ENCODE data around the gene SH2B3. TPM values are rescaled to one million over a fixed set of nuclear protein-coding genes. Genes with fewer than 3 reads are reported as not detected.
A peak's percentile ranks its signal among the peaks of the same experiment; 100 is the strongest.

SH2B3 gene
- total and polyA plus RNA-seq, 8 donors: 19.2 to 42.0 (median 22.5) TPM

DNA sequence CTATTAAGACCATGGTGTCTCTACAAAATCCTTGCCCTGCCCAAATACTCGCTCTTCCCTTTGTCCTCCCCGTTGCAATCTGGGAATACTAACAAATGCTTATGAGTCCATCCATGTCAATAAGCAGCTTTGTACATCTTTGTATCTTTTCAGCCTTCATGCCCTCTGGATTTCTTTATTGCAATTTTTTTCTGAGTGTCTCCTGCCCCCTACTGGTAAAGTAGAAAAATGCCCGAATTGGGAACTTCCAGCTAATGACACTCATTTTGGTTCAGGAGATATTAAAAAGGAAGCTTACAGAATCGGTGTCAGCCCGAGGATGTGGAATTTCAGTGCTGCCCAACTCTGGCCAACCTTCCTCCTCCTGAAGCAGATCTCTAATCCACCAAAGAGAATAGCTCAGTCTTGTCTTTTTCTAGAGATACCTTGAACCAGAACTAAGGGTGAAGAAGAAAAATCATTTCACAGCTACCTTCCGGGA, 46.0 kb downstream of the SH2B3 start:
- TF ChIP-seq, protein P1, sequence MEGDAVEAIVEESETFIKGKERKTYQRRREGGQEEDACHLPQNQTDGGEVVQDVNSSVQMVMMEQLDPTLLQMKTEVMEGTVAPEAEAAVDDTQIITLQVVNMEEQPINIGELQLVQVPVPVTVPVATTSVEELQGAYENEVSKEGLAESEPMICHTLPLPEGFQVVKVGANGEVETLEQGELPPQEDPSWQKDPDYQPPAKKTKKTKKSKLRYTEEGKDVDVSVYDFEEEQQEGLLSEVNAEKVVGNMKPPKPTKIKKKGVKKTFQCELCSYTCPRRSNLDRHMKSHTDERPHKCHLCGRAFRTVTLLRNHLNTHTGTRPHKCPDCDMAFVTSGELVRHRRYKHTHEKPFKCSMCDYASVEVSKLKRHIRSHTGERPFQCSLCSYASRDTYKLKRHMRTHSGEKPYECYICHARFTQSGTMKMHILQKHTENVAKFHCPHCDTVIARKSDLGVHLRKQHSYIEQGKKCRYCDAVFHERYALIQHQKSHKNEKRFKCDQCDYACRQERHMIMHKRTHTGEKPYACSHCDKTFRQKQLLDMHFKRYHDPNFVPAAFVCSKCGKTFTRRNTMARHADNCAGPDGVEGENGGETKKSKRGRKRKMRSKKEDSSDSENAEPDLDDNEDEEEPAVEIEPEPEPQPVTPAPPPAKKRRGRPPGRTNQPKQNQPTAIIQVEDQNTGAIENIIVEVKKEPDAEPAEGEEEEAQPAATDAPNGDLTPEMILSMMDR (IDR thresholded peaks at IDR 0.05): peak; percentile 67 to 78
- ATAC-seq (peak; percentile 51), DNase-seq (peak in 2 of 4 donors; percentile 35 to 36)
- no peaks in the 10 kb centered on the region for H3K27me3 ChIP-seq
- intact Hi-C loops (cut with DNase I): loop anchor here in 1 of 2 donors (5.0 kb wide), 1 partner anchor 54 kb away; no protein-coding TSS in a partner anchor
- no peaks in the 10 kb centered on the region for H3K9me3 ChIP-seq
- peaks cover 0 to 94% of the 10 kb centered on the region in 2 donors for H3K36me3 ChIP-seq
- no peak overlapping the region for H3K4me3 ChIP-seq
- H3K27ac ChIP-seq: peak overlapping the region in 1 of 2 donors; percentile 16
- H3K4me1 ChIP-seq: peaks cover 0 to 48% of the 10 kb centered on the region in 2 donors

DNA sequence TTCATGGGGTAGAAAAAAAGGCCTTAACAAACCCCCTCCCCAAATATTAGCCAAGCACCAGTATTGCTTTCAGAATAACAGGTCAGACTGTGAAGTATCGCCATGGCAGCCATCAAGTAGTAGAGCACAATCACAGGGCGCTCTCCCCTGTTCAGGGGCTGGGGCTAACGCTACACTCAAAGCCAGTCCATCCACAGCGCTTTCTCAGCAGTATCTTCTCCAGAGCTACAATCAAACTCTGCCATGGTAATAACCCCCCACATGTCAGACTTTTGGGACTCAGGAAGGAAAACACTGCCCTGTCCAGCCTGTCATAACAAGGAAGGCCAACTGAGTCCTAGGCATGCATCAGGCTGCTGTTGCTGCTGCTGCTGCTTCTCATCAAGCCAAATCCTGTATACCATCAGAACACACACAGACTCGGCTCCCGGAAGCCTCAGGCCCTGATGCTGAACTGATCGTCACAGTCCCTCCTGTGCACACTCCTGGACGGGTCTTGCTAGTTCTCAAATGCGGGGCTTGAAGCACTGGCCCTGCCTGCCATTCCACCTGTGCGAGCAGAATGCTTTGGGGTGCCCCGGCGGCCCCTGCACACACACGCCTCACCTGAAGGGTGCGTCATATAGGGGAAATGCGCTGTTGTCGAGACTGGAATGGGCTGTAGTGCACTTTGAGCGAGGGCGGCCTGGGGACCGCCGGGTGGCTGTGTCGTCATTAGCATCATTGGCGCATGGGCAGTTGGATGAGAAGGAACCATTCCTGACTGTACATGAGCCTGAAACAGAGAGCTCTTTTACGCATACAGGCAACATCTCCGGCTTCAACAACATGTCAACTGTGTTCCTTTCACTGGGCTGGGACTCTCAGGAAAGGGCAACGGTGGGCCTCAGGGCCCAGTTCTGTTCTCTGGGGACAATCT, 47.6 kb downstream of the SH2B3 start:
- TF ChIP-seq, protein P1 (IDR thresholded peaks at IDR 0.05): no peak
- intact Hi-C loops (cut with DNase I): loop anchor here in 1 of 2 donors (5.0 kb wide), 1 partner anchor 56 kb away; no protein-coding TSS in a partner anchor
- H3K4me1 ChIP-seq: peaks cover 0 to 32% of the 10 kb centered on the region in 2 donors
- no peak for DNase-seq
- no peak for ATAC-seq
- H3K9me3 ChIP-seq: no peaks in the 10 kb centered on the region
- peaks cover 0 to 88% of the 10 kb centered on the region in 2 donors for H3K36me3 ChIP-seq
- H3K27ac ChIP-seq: no peak overlapping the region
- H3K27me3 ChIP-seq: no peaks in the 10 kb centered on the region
- H3K4me3 ChIP-seq: no peak overlapping the region

DNA sequence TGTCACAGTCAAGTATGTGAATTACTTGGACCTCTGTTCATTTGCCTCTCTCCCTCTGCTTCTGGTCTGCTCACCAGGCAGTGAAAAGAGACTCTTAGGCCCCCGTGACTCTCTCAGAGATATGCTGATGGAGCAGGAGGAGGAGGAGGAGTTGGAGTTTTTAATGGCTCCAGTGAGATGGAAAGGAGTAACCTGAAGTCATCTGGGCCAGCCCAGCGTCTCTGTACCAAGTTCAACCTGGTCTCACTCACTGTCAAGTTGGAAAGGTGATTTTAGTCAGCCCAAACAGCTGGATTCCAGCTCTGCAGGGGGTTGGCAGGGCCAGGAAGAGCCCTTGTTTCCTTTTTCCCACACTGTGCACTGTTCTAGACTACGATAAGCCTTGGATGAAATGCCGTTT, 48.6 kb downstream of the SH2B3 start:
- TF ChIP-seq, protein P1 (IDR thresholded peaks at IDR 0.05): no peak
- Histone ChIP-seq H3K27me3 (no peaks in the 10 kb centered on the region), H3K27ac (no peak overlapping the region), H3K9me3 (no peaks in the 10 kb centered on the region), H3K4me3 (no peak overlapping the region), H3K4me1 (peaks cover 0 to 24% of the 10 kb centered on the region in 2 donors), H3K36me3 (peaks cover 0 to 85% of the 10 kb centered on the region in 2 donors)
- intact Hi-C loops (cut with DNase I): loop anchor here in 1 of 2 donors (5.0 kb wide), 1 partner anchor 57 kb away; no protein-coding TSS in a partner anchor
- DNase-seq (no peak), ATAC-seq (no peak)

DNA sequence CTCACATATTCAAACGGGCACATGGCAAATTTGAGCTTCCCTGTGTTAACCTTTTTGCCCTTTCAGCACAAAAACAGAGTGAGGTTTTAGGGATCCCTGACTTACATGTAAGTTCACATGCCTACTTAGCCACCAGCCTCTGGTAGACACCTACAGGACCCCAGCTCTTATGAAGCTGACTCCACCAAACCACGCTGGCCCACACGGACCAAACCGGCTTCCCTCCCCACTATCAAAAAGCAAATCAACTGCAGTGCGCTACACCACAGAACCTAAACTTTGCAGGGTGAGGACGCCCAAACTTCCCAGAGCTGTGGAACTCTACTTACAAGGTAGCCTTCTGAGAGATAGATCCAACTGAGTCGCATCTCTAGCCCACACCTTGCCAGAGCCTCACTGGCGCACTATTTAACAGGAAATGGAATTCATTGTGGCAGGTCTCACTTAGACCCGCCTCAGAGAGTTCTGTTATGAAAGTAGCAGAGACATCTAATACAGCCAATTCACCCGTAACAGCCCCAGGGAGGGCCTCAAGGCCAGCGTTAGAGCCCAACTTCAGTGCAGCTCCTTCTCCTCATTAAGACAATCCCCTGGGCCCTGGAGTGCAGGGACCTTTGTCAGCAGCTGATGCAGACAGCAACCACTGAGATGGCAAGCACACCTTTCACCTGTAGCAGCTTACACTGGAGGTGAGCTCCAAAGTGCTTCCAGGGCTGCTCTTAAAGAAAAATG, 49.2 kb downstream of the SH2B3 start:
- Histone ChIP-seq H3K27ac (no peak overlapping the region), H3K27me3 (no peaks in the 10 kb centered on the region), H3K4me3 (no peak overlapping the region), H3K9me3 (no peaks in the 10 kb centered on the region), H3K36me3 (peaks cover 0 to 85% of the 10 kb centered on the region in 2 donors), H3K4me1 (peaks cover 0 to 18% of the 10 kb centered on the region in 2 donors)
- DNase-seq (no peak), ATAC-seq (no peak)
- intact Hi-C loops (cut with DNase I): loop anchor here in 1 of 2 donors (5.0 kb wide), 1 partner anchor 58 kb away; no protein-coding TSS in a partner anchor
- TF ChIP-seq, protein P1 (IDR thresholded peaks at IDR 0.05): no peak
